MM.1S (cell line): ENCODE data around the gene CBARP.

ENCODE experiments used
- EZH2phosphoT487 ChIP-seq: fragments of 300-600 bp; sonication (generic); IDR thresholded peaks from 2 replicates; pipeline ENCODE4 v1.6.1; 2018; ENCODE audit warnings: antibody characterized with exemption, low read length
- TF ChIP-seq, protein P1 (sequence below): fragments of 300-600 bp; sonication (generic); IDR thresholded peaks from 2 replicates; pipeline ENCODE4 v1.5.1; 2016; ENCODE audit warnings: antibody characterized with exemption, low read length, mixed read lengths

DNA sequence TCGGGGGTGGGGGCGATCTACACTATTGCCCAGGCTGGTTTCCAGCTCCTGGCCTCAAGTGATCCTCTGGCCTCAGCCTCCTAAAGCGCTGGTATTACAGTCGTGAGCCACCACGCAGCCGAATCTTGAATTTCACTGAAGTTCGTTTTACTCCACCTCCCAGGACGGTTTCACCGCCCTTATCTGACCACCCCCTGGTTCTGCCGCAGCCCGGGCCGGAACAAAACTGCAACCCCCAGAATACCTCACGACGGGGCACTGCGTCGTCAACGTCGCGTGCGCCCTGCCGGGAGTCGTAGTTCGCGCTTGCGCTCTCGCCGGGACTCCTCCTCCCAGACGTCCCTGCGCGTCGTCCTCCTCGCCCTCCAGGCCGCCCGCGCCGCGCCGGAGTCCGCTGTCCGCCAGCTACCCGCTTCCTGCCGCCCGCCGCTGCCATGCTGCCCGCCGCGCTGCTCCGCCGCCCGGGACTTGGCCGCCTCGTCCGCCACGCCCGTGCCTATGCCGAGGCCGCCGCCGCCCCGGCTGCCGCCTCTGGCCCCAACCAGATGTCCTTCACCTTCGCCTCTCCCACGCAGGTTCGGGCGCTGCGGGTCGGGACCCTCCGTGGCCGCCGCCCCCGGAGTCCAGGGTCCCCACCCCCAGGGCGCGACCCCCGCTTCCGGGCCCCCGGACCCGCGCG lies 3.8 kb upstream of the CBARP start, which contains the start of gene ATP5F1D:
- TF ChIP-seq, protein P1, sequence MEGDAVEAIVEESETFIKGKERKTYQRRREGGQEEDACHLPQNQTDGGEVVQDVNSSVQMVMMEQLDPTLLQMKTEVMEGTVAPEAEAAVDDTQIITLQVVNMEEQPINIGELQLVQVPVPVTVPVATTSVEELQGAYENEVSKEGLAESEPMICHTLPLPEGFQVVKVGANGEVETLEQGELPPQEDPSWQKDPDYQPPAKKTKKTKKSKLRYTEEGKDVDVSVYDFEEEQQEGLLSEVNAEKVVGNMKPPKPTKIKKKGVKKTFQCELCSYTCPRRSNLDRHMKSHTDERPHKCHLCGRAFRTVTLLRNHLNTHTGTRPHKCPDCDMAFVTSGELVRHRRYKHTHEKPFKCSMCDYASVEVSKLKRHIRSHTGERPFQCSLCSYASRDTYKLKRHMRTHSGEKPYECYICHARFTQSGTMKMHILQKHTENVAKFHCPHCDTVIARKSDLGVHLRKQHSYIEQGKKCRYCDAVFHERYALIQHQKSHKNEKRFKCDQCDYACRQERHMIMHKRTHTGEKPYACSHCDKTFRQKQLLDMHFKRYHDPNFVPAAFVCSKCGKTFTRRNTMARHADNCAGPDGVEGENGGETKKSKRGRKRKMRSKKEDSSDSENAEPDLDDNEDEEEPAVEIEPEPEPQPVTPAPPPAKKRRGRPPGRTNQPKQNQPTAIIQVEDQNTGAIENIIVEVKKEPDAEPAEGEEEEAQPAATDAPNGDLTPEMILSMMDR: no peak
- no peak for TF ChIP-seq EZH2phosphoT487
